HepG2 (cell line): ENCODE results near the gene ISCU. TPM values are rescaled to one million over a fixed set of nuclear protein-coding genes. Genes with fewer than 3 reads are reported as not detected.

ENCODE experiments used
- KAT7 ChIP-seq: IDR thresholded peaks from 2 replicates; pipeline ENCODE4 v1.6.1; 2018; ENCODE audit warnings: borderline replicate concordance, missing compliant biosample characterization
- NFATC3 ChIP-seq: sonication (generic); formaldehyde crosslinking; IDR thresholded peaks from 2 replicates; pipeline ENCODE4 v1.5.1; 2020; ENCODE audit warnings: mild to moderate bottlenecking, missing genetic modification reagents
- PPARG ChIP-seq: conservative IDR thresholded peaks from 2 replicates; pipeline ENCODE4 v1.6.1; 2016; ENCODE audit warnings: missing biosample characterization, missing genetic modification reagents
- PRPF4 ChIP-seq: fragments of 200-400 bp; formaldehyde crosslinking; IDR thresholded peaks from 2 replicates; pipeline ENCODE4 v1.6.1; 2016; ENCODE audit warnings: low read length, low read depth; ENCODE audit not compliant: poor library complexity, severe bottlenecking
- SMARCE1 ChIP-seq: fragments of 450-650 bp; IDR thresholded peaks from 2 replicates; pipeline ENCODE4 v1.6.1; 2017; ENCODE audit warnings: borderline replicate concordance
- SRSF4 ChIP-seq: fragments of 200-400 bp; formaldehyde crosslinking; IDR thresholded peaks from one replicate; pipeline ENCODE4 v1.6.1; 2018; ENCODE audit warnings: mild to moderate bottlenecking, low read depth, low read length, moderate library complexity; ENCODE audit not compliant: poor library complexity, severe bottlenecking
- ZNF33B ChIP-seq: sonication (generic); formaldehyde crosslinking; IDR thresholded peaks from 2 replicates; pipeline ENCODE4 v1.5.1; 2020; ENCODE audit warnings: mild to moderate bottlenecking, missing genetic modification reagents
- ZNF646 ChIP-seq: sonication (generic); formaldehyde crosslinking; IDR thresholded peaks from 2 replicates; pipeline ENCODE4 v1.9.0; 2021; ENCODE audit warnings: mild to moderate bottlenecking, missing genetic modification reagents
- ZNF891 ChIP-seq: sonication (generic); formaldehyde crosslinking; IDR thresholded peaks from 2 replicates; pipeline ENCODE4 v1.5.0; 2020; ENCODE audit warnings: mild to moderate bottlenecking, missing genetic modification reagents
- ZSCAN25 ChIP-seq: sonication (generic); formaldehyde crosslinking; IDR thresholded peaks from 2 replicates; pipeline ENCODE4 v1.8.0; 2022; ENCODE audit warnings: mild to moderate bottlenecking, missing genetic modification reagents
- polyA plus RNA-seq, 8 experiments: library from polyadenylated mRNA; depleted of rRNA in 3 of 8; stranded (reverse) in 7 of 8; unstranded in 1 of 8; fragments of >200 nt; fragmentation: Illumina TruSeq in 4 of 8; extraction: Trizol in 4 of 8; gene quantifications; 2 replicates each; pipeline versions ENCODE4 v1.2.1 to v1.2.3, GENCODE V29; 2011 to 2016; ENCODE audit warnings: low read depth in 4 of 8, missing spikeins in 1 of 8, mixed read lengths in 1 of 8; ENCODE audit not compliant: insufficient read depth in 1 of 8
- total RNA-seq, 5 experiments: library from RNA; depleted of rRNA; stranded (reverse); fragments of >200 nt; fragmentation: Illumina TruSeq; extraction: Trizol; gene quantifications; 2 replicates each; pipeline ENCODE4 v1.2.3, GENCODE V29; 2016; ENCODE audit warnings: low read depth in 1 of 5

ISCU gene
- total and polyA plus RNA-seq, 2 of the 13 experiments (the other 11 are each of a cell fraction or from before 2014, with no cell fraction given), result 94.4 to 107 TPM

DNA sequence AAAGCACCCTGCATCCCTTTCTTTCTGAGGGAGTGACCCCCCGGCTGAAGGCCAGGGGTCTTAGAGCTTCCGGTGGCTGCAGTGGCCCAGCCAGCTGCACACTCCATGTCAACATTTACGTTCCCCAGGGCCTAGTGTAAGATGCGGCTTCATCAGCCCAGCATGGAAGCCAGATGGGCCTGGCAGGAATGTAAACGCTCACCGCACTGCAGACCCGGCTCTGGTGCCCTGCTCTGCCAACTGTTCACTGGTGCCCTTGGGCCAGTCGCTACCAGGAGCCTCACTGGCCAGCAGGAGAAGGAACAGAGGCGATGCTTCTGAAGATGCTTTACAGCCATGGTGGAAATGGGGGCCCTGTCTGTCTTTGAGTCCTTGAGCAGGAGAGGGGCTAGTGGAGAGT lies 44.1 kb downstream of the ISCU start (continued):
- TF ChIP-seq ZNF646 (no peak), ZSCAN25 (CRISPR knock-in tag) (no peak), ZNF33B (no peak), KAT7 (CRISPR knock-in tag) (no peak), PRPF4 (no peak), ZNF891 (no peak), SRSF4 (no peak), PPARG (no peak), NFATC3 (CRISPR knock-in tag) (no peak), SMARCE1 (no peak)
